Liver (tissue), 9 donors: ENCODE results near the gene ACOT2. TPM values are rescaled to one million over a fixed set of nuclear protein-coding genes. Genes with fewer than 3 reads are reported as not detected.

ENCODE experiments used
- DNase-seq: peaks from one replicate; pipeline ENCODE4 v3.0.0-alpha.2; 2017; ENCODE audit warnings: low spot score
- H3K27ac ChIP-seq, 2 donors: one replicate each; pipeline ENCODE4 v1.7.0; 2013; ENCODE audit warnings: inconsistent platforms in 2 of 2, low read length in 2 of 2, control low read depth in 1 of 2, low read depth in 1 of 2, mild to moderate bottlenecking in 1 of 2
- H3K27me3 ChIP-seq, 4 donors: one replicate each; pipeline versions ENCODE4 v1.6.1 to v1.7.0; 2013; ENCODE audit warnings: low read length in 3 of 4, inconsistent platforms in 1 of 4, mild to moderate bottlenecking in 1 of 4, moderate library complexity in 1 of 4; ENCODE audit not compliant: control insufficient read depth in 4 of 4, insufficient read depth in 4 of 4
- H3K36me3 ChIP-seq, 4 donors: one replicate each; pipeline versions ENCODE4 v1.6.1 to v1.7.0; 2013; ENCODE audit warnings: low read length in 3 of 4, mild to moderate bottlenecking in 3 of 4, low read depth in 1 of 4, moderate library complexity in 1 of 4; ENCODE audit not compliant: control insufficient read depth in 4 of 4, insufficient read depth in 3 of 4
- H3K4me1 ChIP-seq, 4 donors: one replicate each; pipeline versions ENCODE4 v1.6.1 to v1.7.0; 2013; ENCODE audit warnings: low read length in 3 of 4, mild to moderate bottlenecking in 3 of 4, moderate library complexity in 1 of 4; ENCODE audit not compliant: control insufficient read depth in 4 of 4, insufficient read depth in 4 of 4
- H3K4me3 ChIP-seq, 3 donors: one replicate each; pipeline versions ENCODE4 v1.6.1 to v1.7.0; 2013; ENCODE audit warnings: low read length in 3 of 3, control low read depth in 1 of 3, low read depth in 1 of 3, mild to moderate bottlenecking in 1 of 3
- H3K9ac ChIP-seq, 2 donors: one replicate each; pipeline ENCODE4 v1.7.0; 2013; ENCODE audit warnings: low read length in 2 of 2, mild to moderate bottlenecking in 2 of 2, moderate library complexity in 2 of 2, control low read depth in 1 of 2, low read depth in 1 of 2
- H3K9me3 ChIP-seq, 4 donors: one replicate each; pipeline versions ENCODE4 v1.6.1 to v1.7.0; 2013; ENCODE audit warnings: low read length in 3 of 4; ENCODE audit not compliant: control insufficient read depth in 4 of 4
- EGR1 ChIP-seq, 2 donors: IDR thresholded peaks; 2 replicates each; pipeline ENCODE4 v1.6.1; 2016 to 2018; ENCODE audit warnings: antibody characterized with exemption in 2 of 2, low read depth in 2 of 2
- FOXA1 ChIP-seq: IDR thresholded peaks from 2 replicates; pipeline ENCODE4 v1.6.1; 2016; ENCODE audit warnings: antibody characterized with exemption
- FOXA2 ChIP-seq: IDR thresholded peaks from 2 replicates; pipeline ENCODE4 v1.6.1; 2016; ENCODE audit warnings: antibody characterized with exemption
- GABPA ChIP-seq, 2 donors: IDR thresholded peaks in 1 of 2; conservative IDR thresholded peaks in 1 of 2; 2 replicates each; pipeline ENCODE4 v1.6.1; 2016; ENCODE audit warnings: antibody characterized with exemption in 2 of 2, mild to moderate bottlenecking in 1 of 2, moderate library complexity in 1 of 2
- HNF4A ChIP-seq, 2 donors: conservative IDR thresholded peaks; 2 replicates each; pipeline ENCODE4 v1.6.1; 2016; ENCODE audit warnings: antibody characterized with exemption in 2 of 2, mild to moderate bottlenecking in 2 of 2
- HNF4G ChIP-seq: IDR thresholded peaks from 2 replicates; pipeline ENCODE4 v1.6.1; 2016; ENCODE audit warnings: antibody characterized with exemption
- JUND ChIP-seq, 2 donors: IDR thresholded peaks; 2 replicates each; pipeline ENCODE4 v1.6.1; 2016; ENCODE audit warnings: antibody characterized with exemption in 2 of 2
- NR2F2 ChIP-seq: IDR thresholded peaks from 2 replicates; pipeline ENCODE4 v1.6.1; 2016; ENCODE audit warnings: antibody characterized with exemption
- RAD21 ChIP-seq, 2 donors: IDR thresholded peaks; 2 replicates each; pipeline ENCODE4 v1.6.1; 2016; ENCODE audit warnings: antibody characterized with exemption in 2 of 2, mild to moderate bottlenecking in 2 of 2
- RXRA ChIP-seq, 2 donors: IDR thresholded peaks; 2 replicates each; pipeline ENCODE4 v1.6.1; 2017 to 2018; ENCODE audit warnings: antibody characterized with exemption in 2 of 2, mild to moderate bottlenecking in 1 of 2
- SP1 ChIP-seq: IDR thresholded peaks from 2 replicates; pipeline ENCODE4 v1.6.1; 2018; ENCODE audit warnings: antibody characterized with exemption, mild to moderate bottlenecking
- TAF1 ChIP-seq: conservative IDR thresholded peaks from 2 replicates; pipeline ENCODE4 v1.6.1; 2016; ENCODE audit warnings: antibody characterized with exemption, mild to moderate bottlenecking
- YY1 ChIP-seq: IDR thresholded peaks from 2 replicates; pipeline ENCODE4 v1.6.1; 2016; ENCODE audit warnings: antibody characterized with exemption, mild to moderate bottlenecking
- WGBS: extraction: QIAGEN DNeasy Blood & Tissue Kit; methylation state at CpG from one replicate; pipeline ENCODE4 v1.1.7; 2013; 5-methylcytosine and 5-hydroxymethylcytosine counted together
- polyA plus RNA-seq, 2 donors: library from polyadenylated mRNA; stranded (reverse) in 1 of 2; unstranded in 1 of 2; fragments of 200-250 nt in 1 of 2; fragments of >200 nt in 1 of 2; fragmentation: Nextera tagmentation in 1 of 2; extraction: Ambion mirVana in 1 of 2; gene quantifications; one replicate each; pipeline versions ENCODE4 v1.2.1 to v1.2.3, GENCODE V29; 2013 to 2015
- total RNA-seq, 2 donors: library from RNA; depleted of rRNA; stranded (reverse); fragments of >200 nt; gene quantifications; one replicate each; pipeline ENCODE4 v1.2.3, GENCODE V29; 2014
- TF ChIP-seq, protein P1 (sequence below): fragments of 150-350 bp; IDR thresholded peaks from 2 replicates; pipeline ENCODE4 v1.5.1; 2017; ENCODE audit warnings: improper control_type of control experiment, low read depth, low read length; ENCODE audit not compliant: missing input control
- TF ChIP-seq, protein P2 (sequence below): IDR thresholded peaks from 2 replicates; pipeline ENCODE4 v1.6.1; 2016; ENCODE audit warnings: antibody characterized with exemption, mild to moderate bottlenecking
- TF ChIP-seq, protein P3 (sequence below): IDR thresholded peaks from 2 replicates; pipeline ENCODE4 v1.6.1; 2016; ENCODE audit warnings: antibody characterized with exemption
- TF ChIP-seq, protein P4 (sequence below): IDR thresholded peaks from 2 replicates; pipeline ENCODE4 v1.6.1; 2016; ENCODE audit warnings: antibody characterized with exemption
- TF ChIP-seq, protein P5 (sequence below): IDR thresholded peaks from 2 replicates; pipeline ENCODE4 v1.6.1; 2016; ENCODE audit warnings: antibody characterized with exemption
- donor health status: healthy.
- donor health status: healthy.
- donor health status: healthy.
- donor health status: healthy.
- donor health status: healthy.

Gene ACOT2
- total and polyA plus RNA-seq, 4 donors, result 51.2 to 189 (median 151) TPM

DNA sequence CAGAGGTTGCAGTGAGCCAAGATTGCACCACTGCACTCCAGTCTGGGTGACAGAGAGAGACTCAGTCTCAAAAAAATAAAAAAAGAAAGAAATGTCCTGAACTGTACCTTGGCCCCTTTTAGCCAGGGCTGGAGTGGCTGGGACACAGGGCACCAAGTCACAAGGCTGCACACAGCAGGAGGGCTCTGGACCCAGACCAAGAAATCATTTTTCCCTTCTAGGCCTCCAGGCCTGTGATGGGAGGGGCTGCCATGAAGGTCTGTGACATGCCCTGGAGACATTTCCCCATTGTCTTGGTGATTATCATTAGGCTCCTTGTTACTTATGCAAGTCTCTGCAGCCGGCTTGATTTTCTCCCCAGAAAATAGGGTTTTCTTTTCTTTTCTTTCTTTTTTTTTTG is 38.2 kb downstream of the ACOT2 start:
- WGBS, result 79% methylated on average over 1 of the region's 1 CpG
- no peak for DNase-seq
- peaks cover 0 to 9% (median 3%) of the 10 kb centered on the region in 4 donors for H3K4me1 ChIP-seq

More for the DNA sequence above, 38.2 kb downstream of the ACOT2 start:
- H3K9ac ChIP-seq, result no peak overlapping the region
- H3K27ac ChIP-seq, result no peak overlapping the region
- H3K27me3 ChIP-seq, result no peaks in the 10 kb centered on the region
- H3K9me3 ChIP-seq, result no peaks in the 10 kb centered on the region
- TF ChIP-seq TAF1, result no peak
- TF ChIP-seq FOXA2, result no peak
- no peak for TF ChIP-seq SP1
- TF ChIP-seq, protein P1, sequence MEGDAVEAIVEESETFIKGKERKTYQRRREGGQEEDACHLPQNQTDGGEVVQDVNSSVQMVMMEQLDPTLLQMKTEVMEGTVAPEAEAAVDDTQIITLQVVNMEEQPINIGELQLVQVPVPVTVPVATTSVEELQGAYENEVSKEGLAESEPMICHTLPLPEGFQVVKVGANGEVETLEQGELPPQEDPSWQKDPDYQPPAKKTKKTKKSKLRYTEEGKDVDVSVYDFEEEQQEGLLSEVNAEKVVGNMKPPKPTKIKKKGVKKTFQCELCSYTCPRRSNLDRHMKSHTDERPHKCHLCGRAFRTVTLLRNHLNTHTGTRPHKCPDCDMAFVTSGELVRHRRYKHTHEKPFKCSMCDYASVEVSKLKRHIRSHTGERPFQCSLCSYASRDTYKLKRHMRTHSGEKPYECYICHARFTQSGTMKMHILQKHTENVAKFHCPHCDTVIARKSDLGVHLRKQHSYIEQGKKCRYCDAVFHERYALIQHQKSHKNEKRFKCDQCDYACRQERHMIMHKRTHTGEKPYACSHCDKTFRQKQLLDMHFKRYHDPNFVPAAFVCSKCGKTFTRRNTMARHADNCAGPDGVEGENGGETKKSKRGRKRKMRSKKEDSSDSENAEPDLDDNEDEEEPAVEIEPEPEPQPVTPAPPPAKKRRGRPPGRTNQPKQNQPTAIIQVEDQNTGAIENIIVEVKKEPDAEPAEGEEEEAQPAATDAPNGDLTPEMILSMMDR, result no peak
- no peak for TF ChIP-seq NR2F2
- TF ChIP-seq YY1, result no peak
- TF ChIP-seq, protein P2, sequence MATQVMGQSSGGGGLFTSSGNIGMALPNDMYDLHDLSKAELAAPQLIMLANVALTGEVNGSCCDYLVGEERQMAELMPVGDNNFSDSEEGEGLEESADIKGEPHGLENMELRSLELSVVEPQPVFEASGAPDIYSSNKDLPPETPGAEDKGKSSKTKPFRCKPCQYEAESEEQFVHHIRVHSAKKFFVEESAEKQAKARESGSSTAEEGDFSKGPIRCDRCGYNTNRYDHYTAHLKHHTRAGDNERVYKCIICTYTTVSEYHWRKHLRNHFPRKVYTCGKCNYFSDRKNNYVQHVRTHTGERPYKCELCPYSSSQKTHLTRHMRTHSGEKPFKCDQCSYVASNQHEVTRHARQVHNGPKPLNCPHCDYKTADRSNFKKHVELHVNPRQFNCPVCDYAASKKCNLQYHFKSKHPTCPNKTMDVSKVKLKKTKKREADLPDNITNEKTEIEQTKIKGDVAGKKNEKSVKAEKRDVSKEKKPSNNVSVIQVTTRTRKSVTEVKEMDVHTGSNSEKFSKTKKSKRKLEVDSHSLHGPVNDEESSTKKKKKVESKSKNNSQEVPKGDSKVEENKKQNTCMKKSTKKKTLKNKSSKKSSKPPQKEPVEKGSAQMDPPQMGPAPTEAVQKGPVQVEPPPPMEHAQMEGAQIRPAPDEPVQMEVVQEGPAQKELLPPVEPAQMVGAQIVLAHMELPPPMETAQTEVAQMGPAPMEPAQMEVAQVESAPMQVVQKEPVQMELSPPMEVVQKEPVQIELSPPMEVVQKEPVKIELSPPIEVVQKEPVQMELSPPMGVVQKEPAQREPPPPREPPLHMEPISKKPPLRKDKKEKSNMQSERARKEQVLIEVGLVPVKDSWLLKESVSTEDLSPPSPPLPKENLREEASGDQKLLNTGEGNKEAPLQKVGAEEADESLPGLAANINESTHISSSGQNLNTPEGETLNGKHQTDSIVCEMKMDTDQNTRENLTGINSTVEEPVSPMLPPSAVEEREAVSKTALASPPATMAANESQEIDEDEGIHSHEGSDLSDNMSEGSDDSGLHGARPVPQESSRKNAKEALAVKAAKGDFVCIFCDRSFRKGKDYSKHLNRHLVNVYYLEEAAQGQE, result no peak
- no peak for TF ChIP-seq RAD21 (IDR thresholded peaks at IDR 0.05)
- no peak for TF ChIP-seq EGR1 (IDR thresholded peaks at IDR 0.05; ENCODE audit: low read depth in 2 of 2)
- TF ChIP-seq RXRA (IDR thresholded peaks at IDR 0.05), result no peak
- no peak for TF ChIP-seq HNF4A (conservative IDR thresholded peaks at IDR 0.05)
- TF ChIP-seq, protein P3, sequence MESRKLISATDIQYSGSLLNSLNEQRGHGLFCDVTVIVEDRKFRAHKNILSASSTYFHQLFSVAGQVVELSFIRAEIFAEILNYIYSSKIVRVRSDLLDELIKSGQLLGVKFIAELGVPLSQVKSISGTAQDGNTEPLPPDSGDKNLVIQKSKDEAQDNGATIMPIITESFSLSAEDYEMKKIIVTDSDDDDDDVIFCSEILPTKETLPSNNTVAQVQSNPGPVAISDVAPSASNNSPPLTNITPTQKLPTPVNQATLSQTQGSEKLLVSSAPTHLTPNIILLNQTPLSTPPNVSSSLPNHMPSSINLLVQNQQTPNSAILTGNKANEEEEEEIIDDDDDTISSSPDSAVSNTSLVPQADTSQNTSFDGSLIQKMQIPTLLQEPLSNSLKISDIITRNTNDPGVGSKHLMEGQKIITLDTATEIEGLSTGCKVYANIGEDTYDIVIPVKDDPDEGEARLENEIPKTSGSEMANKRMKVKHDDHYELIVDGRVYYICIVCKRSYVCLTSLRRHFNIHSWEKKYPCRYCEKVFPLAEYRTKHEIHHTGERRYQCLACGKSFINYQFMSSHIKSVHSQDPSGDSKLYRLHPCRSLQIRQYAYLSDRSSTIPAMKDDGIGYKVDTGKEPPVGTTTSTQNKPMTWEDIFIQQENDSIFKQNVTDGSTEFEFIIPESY, result no peak
- TF ChIP-seq FOXA1, result no peak
- TF ChIP-seq, protein P4, sequence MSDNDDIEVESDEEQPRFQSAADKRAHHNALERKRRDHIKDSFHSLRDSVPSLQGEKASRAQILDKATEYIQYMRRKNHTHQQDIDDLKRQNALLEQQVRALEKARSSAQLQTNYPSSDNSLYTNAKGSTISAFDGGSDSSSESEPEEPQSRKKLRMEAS, result no peak
- TF ChIP-seq, protein P5, sequence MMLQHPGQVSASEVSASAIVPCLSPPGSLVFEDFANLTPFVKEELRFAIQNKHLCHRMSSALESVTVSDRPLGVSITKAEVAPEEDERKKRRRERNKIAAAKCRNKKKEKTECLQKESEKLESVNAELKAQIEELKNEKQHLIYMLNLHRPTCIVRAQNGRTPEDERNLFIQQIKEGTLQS, result no peak
- no peak for TF ChIP-seq HNF4G
- no peak for TF ChIP-seq GABPA (IDR thresholded peaks at IDR 0.05 in 1 of 2, conservative IDR thresholded peaks at IDR 0.05 in 1 of 2)
- TF ChIP-seq JUND (IDR thresholded peaks at IDR 0.05), result no peak
- H3K36me3 ChIP-seq, result no peaks in the 10 kb centered on the region
- H3K4me3 ChIP-seq, result no peak overlapping the region
